GM19463 (cell line): ENCODE data around the gene THSD4.
"Not testable (repeated sequence)": the region's sequence is repeated elsewhere in the genome, so short reads cannot be mapped to it uniquely, and the experiment has no call there.

ENCODE experiments used
- ATAC-seq: cut with Tn5 transposase; IDR thresholded peaks from one replicate; pipeline ENCODE4 v1.9.1; 2021; ENCODE audit warnings: mild to moderate bottlenecking, moderate library complexity; ENCODE audit not compliant: unreplicated experiment

The THSD4 gene

DNA sequence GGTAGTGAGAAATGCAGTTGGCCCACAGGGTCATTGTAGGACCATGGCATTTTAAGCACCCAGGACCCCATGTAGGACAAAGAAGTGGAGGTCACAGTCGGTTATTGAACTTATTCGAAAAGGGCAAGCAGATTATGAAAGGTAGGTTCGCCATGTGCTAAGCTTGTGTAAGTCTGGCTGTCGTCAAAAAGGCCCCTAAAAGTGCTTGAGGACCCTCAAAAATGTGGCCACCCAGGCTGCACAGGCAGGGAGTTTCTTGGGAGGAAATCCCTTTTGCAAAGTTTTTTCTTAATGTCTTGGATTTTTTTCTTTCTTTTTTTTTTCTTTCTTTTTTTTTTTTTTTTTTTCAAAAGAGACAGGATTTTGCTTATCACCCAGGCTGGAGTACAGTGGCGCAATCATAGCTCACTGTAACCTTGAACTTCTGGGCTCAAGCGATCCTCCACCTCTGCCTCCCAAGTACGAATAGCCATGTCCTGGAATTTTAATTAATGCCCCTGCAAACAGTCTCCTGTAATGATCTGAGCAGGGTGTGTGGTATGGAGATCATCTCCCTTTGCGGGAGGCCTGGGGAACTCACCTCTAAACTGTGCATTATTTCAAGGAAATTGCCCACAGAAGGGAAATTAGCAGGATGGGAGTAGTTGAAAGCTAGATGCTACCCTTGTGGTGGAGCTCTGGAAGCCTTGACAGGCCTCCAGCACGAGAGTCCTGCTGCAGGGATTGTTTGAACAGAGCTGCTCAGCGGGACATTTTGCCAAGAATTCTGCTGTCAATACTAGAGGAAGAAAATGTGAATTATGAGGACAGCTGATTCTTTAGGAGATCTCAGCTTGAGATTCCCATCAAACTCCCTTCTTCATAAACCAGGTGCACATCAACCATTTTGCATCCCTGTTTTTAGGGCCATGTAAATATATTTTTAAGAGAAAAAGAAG, 28.4 kb downstream of the THSD4 start:
- ATAC-seq, result no peak

DNA sequence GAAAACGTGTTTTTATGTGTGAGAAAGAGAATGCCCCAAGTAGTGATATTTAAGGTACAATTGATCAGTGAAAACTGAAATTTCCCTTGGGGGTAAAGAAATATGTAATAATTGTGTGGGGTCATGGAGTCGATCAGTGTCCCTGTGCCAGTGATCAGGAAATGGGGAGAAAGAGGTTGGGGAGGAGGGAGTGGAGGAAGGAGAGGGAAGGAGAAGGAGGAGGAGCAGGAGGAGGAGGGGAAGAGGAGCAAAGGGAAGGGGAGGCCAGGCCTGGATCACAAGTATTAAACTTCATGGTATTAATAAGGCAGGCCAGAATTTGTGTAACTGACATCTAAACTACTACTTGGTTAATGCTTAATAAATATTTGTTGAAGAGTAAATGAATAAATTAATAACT, 30.4 kb downstream of the THSD4 start:
- ATAC-seq, result no peak

- ATAC-seq, result no peak
These were observed 31.3 kb downstream of the THSD4 start for GRCh38 chr15:71146580-71146982.

DNA sequence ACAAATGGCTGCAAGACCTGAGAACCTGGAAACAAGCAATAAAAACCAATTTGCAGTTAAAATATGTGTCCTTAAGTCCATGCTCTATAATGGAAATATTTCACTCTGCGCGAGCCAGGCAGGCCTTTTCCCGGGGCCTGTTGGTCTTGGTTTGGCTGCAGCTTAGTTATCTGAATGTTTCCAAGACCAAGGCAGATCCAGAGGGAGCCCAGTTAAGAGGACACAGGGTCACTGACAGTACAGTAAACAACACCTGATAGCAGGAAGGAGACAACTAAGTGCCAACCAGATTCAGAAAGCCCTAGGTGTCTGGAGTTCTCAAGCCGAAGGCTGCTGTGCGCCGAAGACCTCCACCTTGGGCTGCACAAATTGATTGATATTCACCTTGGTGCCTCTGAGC, 32.8 kb downstream of the THSD4 start:
- ATAC-seq, result no peak

GRCh38 chr15:71149646-71150557, 34.6 kb downstream of the THSD4 start:
- ATAC-seq, result no peak

DNA sequence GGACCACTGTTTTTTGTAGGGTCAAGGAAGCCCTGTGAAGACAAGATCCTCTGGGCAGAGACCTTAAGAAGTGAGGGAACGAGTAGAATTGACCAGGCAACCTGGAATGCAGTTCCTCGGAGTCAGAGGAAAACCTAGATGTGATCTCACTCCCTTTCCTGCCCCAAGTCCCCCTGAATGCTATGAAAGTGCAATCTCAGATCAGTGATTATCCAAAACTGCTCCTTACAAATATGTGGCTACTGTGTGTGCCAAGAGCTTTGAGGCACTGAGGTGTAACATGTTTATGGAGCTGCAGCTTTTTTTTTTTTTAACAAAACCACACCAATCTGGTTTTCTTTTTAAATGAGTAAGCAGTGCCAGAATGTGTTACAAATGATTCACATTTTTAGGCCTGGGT, 35.8 kb downstream of the THSD4 start:
- no peak for ATAC-seq

DNA sequence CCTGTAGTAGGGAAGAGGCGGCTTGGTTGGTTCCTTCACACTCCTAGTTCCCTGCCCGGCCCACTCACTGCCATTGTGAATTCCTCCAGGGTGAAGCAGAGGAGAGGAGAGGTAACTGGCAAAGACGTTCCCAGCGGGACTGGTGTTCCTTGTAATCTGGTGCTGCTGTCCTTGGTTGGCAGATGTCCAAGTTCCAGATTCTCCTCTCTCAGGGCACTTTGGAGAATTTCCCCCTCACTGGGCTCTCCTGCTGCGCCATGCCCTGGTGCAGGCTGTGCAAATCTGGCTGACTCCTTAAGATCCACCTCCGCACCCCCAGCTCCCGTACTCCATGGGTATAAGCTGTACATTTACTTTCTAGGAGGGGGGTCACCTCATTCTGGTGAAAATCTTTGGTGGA, 37.3 kb downstream of the THSD4 start:
- no peak for ATAC-seq

DNA sequence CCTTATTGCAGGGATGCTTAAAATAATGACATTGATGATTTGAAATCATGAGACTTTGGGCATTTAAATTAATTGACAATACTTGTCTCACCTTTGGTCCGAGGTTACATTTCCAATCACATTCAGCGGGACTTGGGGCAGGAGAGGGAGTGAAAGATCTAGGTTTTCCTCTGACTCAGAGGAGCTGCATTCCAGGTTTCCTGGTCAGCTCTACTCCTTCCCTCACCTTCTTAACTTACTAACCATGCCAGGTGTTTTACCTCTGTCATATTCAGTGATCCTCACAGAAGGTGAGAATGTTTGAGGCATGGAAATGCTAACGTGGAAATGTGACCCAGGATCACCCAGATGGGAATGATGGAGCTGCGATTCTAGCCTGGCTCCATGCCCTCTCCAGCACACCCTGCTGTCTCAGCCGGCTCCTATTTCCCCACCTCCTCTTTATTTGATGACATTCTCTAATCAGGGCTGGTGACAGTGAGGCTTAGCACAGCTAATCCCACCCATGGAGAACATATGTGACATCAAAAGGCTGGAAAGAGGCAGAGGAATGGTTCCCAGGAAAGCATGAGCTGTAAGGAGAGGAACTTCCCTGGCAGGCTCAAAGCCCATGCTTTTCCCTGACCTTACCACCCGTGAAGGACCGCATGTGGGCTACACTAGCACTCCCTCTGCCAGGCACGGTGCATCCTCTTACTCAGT, 38.7 kb downstream of the THSD4 start:
- ATAC-seq, result no peak

DNA sequence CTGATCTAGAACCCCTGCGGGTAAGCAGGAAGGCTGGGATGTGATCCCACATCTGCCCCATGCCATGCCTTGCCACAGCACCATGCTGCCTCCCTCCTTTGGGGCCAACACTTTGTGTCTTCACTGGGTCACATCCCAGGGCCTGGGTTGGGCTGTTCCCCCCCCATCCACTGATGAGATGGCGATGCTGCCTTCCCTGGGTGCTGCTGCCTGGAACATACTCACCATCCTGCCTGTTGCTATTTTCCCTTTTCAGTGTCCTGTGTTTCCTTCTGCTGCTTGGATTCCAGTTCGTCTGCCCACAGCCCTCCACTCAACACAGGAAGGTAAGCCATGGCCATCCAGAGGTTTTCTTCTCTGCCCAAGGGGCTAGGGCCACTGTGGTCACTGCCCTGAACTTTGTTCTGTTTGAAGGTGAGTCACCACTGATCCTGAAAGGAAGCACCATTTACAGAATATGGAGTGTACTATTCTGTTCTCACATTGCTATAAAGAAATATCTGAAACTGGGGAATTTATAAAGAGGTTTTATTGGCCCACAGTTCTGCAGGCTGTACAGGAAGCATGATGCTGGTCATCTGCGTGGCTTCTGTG, 39.4 kb downstream of the THSD4 start:
- ATAC-seq, result no peak

DNA sequence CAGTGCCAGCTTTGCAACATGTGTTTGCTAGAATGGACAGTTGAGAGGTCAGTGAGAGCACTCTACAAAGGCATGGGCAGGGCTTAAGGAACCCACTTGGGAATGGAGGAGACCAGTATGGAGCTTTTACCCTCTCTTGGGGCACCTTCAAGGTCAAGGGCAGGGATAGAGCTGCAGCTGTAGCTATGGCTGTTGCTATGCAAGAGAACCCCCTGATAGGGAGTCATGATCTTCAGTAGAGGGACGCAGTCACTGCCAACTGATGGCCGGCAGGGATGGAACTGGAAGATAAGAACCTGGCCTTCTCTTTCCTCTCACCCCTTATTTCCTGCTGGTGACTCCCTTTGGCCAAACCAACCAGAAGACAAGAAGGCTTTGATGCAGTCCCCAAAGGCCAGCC, 40.3 kb downstream of the THSD4 start:
- no peak for ATAC-seq

- ATAC-seq, result no peak
These were observed 45.7 kb downstream of the THSD4 start for GRCh38 chr15:71160976-71161375.

DNA sequence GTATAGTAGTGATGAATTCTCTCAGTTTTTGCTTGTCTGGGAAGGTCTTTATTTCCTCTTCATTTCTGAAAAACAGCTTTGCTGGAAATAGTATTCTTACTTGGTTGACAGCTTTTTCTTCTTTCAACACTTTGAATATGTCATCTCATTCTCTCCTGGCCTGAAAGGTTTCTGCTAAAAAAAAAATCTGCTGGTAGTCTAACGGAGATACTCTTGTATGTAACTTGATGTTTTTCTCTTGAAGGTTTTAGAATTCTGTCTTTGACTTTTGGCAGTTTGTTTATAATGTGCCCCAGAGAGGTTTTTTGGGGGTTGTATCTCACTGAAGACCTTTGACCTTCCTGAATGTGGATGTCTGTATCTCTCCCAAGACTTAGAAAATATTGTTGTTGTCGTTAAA, 47.0 kb downstream of the THSD4 start:
- ATAC-seq, result no peak

DNA sequence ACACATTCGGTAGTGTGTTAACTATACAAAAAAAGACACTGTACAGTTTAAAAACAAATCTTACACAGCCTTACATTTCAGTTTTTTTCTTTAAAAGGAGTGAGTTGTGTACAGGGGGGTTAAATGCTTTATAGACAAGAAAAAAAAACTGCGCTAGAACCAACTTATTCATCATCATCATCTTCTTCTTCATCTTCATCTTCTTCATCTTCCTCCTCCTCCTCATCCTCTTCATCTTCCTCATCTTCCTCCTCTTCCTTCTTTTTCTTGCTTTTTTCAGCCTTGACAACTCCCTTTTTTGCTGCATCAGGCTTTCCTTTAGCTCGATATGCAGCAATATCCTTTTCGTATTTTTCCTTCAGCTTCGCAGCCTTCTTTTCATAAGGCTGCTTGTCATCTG, 49.3 kb downstream of the THSD4 start:
- ATAC-seq, result not testable (repeated sequence)

DNA sequence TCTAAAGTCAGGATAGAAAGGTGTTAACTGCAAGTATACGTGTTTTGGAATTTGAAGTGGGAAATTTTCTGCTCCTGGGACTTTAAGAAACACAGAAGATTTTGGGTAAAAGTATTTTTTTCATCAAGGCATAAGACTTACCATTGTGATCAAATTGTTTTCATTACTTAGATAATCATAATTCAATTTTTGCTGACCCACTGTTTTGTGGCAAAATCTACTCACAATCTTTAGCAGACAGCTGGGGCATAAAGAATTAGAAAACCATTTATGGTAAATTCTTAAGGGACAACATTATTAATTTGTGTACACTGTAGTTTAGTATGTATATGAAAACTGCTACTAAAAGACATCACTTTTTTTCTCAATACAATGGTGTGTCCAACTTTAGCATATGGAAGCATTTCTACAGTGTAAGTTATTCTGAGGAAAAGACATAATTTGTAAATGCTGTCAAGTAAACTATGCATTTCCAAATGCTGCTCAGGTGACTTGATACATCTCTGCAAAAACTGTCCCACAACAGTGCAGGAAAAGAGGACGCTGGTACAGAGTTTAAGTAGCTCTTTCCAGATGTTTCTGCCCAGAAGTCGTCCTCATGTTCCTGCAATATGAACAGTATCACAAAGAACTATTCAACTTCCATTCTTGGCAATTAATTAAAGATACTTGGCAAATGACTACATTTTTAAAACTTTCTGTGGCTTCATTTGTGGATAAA, 52.3 kb downstream of the THSD4 start:
- no peak for ATAC-seq

- no peak for ATAC-seq
These were observed 53.0 kb downstream of the THSD4 start for GRCh38 chr15:71168166-71168834.

DNA sequence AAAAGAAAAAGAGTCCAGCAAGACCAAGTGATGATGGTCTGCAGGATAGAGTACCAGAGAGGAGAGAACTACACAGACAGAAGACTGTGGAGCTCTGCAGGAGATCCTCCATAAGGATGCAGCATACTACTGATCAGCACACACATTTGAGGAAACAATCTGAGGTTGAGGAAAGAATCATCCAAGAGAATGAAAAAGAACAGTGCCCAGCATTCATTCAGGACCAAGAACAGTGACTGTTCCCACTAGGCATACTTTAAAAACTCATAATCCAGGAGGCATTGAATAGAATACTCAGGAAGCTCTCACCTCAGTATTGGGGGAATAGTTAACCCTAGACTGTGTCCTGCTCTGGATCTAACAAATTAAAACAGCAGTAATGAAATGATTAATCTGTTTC, 54.9 kb downstream of the THSD4 start:
- ATAC-seq, result no peak

DNA sequence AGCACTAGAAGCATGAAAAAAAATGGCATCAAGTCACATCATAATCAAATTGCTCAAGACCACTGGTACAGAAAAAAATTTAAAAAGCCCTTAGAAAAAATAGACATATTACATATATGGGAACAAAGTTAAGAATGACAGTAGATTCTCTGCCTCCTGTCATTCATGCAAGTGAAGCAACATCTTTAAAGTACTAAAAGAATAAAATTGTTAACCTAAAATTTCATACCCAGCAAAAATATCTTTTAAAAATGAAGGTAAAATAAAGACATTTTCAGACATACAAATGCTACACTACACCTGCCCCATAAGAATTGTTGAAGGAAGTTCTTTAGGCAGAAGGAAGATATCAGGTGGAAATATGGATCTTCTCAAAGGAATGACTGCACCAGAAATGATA, 55.9 kb downstream of the THSD4 start:
- ATAC-seq, result no peak

GRCh38 chr15:71174360-71174759, 59.1 kb downstream of the THSD4 start:
- ATAC-seq, result not testable (repeated sequence)

DNA sequence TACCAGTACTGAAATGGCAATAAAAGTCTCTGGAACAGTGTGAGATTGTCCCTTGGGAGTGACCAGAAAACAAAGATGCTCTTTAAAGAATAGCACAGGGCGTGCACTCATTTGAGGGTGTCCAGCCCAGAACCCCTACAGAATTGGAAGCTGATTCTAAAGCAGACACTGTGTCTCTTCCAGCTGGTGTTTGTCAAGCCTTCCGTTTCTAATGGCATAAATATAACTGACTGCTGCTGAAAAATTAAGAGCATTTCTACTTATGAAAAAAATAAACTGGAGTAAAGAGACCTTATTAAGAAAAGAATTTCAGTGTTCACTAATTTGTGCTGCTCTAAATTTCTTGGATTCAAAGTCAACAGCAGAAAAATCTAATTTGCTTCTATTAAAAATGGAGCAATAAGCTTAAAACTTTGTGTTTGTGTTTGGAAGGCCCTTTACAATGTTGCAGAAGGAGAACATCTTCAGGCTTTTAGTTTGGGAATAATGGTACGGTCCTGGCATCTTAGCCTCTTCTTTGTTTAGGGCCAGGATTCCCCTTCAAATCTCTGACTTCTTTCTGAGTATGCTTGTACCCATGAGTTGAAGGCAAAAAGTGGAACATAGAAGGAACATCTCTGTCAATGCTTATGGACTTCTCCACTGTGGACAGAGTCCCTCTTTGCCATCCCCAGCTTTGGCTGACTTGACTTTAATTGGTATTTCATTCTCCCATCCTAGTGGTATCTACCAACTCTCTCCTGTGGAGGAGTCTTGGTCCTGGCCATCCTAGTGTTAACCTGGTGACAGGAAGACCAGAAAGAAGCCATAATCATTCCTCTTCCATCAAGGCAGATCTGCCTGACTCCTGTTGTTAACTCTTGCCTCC, 65.9 kb downstream of the THSD4 start:
- ATAC-seq, result no peak
